GM21390 (cell line): ENCODE results near the gene AVL9.

Experiments
- ATAC-seq: cut with Tn5 transposase; IDR thresholded peaks from one replicate; pipeline ENCODE4 v1.9.1; 2021; ENCODE audit not compliant: unreplicated experiment

Gene AVL9

GRCh38 chr7:32533276-32534029, 38.2 kb downstream of the AVL9 start:
- no peak for ATAC-seq

- no peak for ATAC-seq
Measured at GRCh38 chr7:32535162-32535702, 39.9 kb downstream of the AVL9 start.

- no peak for ATAC-seq
Measured at GRCh38 chr7:32536016-32536415, 40.7 kb downstream of the AVL9 start.

GRCh38 chr7:32536585-32536984, 41.3 kb downstream of the AVL9 start:
- no peak for ATAC-seq

GRCh38 chr7:32537760-32538159, 42.5 kb downstream of the AVL9 start:
- no peak for ATAC-seq

GRCh38 chr7:32539366-32539765, 44.1 kb downstream of the AVL9 start:
- no peak for ATAC-seq

- ATAC-seq = no peak
Measured at GRCh38 chr7:32539919-32540531, 44.7 kb downstream of the AVL9 start.

- ATAC-seq = no peak
Measured at GRCh38 chr7:32542595-32542994, 47.3 kb downstream of the AVL9 start.

- ATAC-seq = no peak
Measured at GRCh38 chr7:32559480-32559879, 64.2 kb downstream of the AVL9 start.

GRCh38 chr7:32560075-32560474, 64.8 kb downstream of the AVL9 start:
- no peak for ATAC-seq

GRCh38 chr7:32561613-32562012, 66.3 kb downstream of the AVL9 start:
- ATAC-seq = no peak

GRCh38 chr7:32564542-32564941, 69.3 kb downstream of the AVL9 start:
- ATAC-seq = no peak

- ATAC-seq = no peak
Measured at GRCh38 chr7:32569388-32570289, 74.3 kb downstream of the AVL9 start.

- ATAC-seq = no peak
Measured at GRCh38 chr7:32573110-32573687, 77.9 kb downstream of the AVL9 start.

GRCh38 chr7:32574626-32575025, 79.3 kb downstream of the AVL9 start:
- ATAC-seq = no peak

- ATAC-seq = no peak
Measured at GRCh38 chr7:32577421-32577820, 82.1 kb downstream of the AVL9 start.

- no peak for ATAC-seq
Measured at GRCh38 chr7:32579776-32580175, 84.5 kb downstream of the AVL9 start.

- ATAC-seq = no peak
Measured at GRCh38 chr7:32580646-32581045, 85.4 kb downstream of the AVL9 start.

- ATAC-seq = no peak
Measured at GRCh38 chr7:32582036-32582435, 86.7 kb downstream of the AVL9 start.

- ATAC-seq = no peak
Measured at GRCh38 chr7:32583791-32584190, 88.5 kb downstream of the AVL9 start.
